22Rv1 (cell line): ENCODE data around the gene CRABP1.

ENCODE experiments used
- H3K27ac ChIP-seq: fragments of 450-650 bp; 2 replicates; pipeline ENCODE4 v1.5.1; 2017
- ZFX ChIP-seq: fragments of 450-650 bp; IDR thresholded peaks from 2 replicates; pipeline ENCODE4 v1.6.1; 2017; ENCODE audit warnings: antibody characterized with exemption, borderline replicate concordance
- TF ChIP-seq, protein P1 (sequence below): fragments of 450-650 bp; IDR thresholded peaks from 2 replicates; pipeline ENCODE4 v1.5.1; 2017; ENCODE audit warnings: mild to moderate bottlenecking

CRABP1 gene

DNA sequence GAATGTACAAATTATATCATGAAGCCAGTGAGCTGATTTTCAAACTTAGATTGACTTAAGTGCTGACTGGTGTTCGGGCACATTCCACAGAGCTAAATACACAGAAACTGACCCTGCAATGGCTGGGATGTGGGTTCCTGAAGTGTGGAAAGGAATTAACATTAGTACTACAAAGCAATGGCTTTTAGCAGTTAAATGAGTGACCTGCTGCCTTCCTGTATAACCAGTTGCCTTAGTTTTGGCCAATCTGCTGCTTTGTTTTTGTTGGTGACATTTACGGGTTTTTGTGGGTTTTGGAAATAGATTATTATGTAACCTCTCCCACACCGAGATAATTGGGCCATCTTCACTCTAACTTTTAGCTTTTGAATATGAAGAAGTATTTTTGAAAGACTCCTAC is 38.3 kb upstream of the CRABP1 start:
- TF ChIP-seq ZFX, result no peak
- TF ChIP-seq, protein P1, sequence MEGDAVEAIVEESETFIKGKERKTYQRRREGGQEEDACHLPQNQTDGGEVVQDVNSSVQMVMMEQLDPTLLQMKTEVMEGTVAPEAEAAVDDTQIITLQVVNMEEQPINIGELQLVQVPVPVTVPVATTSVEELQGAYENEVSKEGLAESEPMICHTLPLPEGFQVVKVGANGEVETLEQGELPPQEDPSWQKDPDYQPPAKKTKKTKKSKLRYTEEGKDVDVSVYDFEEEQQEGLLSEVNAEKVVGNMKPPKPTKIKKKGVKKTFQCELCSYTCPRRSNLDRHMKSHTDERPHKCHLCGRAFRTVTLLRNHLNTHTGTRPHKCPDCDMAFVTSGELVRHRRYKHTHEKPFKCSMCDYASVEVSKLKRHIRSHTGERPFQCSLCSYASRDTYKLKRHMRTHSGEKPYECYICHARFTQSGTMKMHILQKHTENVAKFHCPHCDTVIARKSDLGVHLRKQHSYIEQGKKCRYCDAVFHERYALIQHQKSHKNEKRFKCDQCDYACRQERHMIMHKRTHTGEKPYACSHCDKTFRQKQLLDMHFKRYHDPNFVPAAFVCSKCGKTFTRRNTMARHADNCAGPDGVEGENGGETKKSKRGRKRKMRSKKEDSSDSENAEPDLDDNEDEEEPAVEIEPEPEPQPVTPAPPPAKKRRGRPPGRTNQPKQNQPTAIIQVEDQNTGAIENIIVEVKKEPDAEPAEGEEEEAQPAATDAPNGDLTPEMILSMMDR, result no peak
- no peak overlapping the region for H3K27ac ChIP-seq

DNA sequence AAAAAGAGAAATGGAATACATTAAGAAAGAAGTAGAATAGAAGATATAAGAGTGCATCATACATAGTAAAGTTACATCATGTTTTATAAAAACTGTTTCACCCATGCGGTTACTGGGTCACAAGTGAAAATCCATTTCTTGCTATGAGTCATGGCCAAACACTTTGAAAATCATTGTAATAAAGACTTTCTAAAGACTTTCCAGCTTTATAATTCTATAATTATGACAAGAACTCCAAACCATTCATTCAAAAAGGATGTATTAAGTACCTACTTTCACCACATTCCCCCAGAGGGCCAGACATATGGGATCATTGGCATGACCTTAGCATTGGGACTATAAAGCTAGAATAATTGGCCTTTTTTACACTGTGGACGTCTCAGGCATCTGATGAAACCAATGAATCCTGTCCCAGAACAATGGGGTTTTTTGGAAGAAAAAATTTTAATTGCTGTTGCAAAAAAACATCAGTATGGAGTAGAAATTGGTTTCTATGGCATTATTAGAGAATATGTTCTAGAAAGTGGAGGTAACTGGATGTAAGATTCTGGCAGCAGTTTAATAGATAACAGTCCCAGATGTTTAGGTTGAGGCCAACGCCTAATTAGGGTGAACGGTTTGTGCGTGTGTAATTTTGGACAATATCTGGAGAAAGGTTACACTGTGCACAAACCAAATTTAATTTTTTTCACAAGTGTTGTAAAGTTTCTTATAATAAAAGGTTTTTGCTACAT is 37.4 kb upstream of the CRABP1 start:
- H3K27ac ChIP-seq, result no peak overlapping the region

DNA sequence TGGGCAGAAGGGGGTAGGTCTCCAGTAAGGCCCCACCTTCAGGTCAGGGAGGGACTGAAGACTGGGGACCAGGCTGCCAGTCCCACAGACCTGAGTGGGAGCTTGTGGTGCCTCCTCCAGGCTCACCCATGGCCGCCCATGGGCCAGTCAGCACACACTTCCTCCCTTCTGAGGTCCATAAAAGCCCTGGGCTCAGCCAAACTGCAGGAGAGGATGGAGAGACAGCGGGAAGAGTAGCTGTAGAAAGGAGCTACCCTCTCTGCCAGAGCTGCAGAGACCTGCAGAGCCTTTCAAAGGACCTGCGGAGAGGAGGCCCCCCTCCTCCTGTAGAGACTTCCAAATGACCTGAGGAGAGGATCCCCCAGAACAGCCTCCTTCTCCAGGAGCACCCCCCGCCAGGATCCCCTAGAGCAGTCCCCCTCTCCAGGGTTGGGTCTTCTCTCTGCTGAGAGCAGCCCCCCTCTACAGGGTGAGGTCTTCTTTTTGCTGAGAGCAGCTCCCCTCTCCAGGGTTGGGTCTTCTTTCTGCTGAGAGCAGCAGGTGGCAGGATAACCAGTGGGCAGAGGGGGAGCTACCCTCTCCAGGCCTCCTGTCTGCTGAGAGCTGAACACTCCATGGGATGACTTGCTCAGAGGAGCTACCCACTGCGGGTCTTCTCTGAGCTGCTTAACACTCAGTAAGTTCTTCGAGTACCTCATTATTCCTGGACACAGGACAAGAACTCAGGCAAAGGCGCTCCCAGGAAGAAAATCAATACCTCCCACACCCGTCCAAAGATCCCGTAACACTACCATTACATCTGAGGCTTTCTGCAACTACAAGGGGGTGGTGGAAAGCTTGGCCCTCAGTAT is 35.7 kb upstream of the CRABP1 start:
- TF ChIP-seq, protein P1, result no peak
- no peak for TF ChIP-seq ZFX
- no peak overlapping the region for H3K27ac ChIP-seq

More for the DNA sequence above, 37.4 kb upstream of the CRABP1 start:
- no peak for TF ChIP-seq ZFX
- TF ChIP-seq, protein P1, result no peak

GRCh38 chr15:78306176-78306774 is 33.9 kb upstream of the CRABP1 start:
- H3K27ac ChIP-seq, result no peak overlapping the region
- TF ChIP-seq ZFX, result no peak
- TF ChIP-seq, protein P1, result no peak

GRCh38 chr15:78307976-78308375 is 32.2 kb upstream of the CRABP1 start:
- TF ChIP-seq, protein P1, result no peak
- TF ChIP-seq ZFX, result no peak
- H3K27ac ChIP-seq, result no peak overlapping the region

GRCh38 chr15:78308422-78309032 is 31.6 kb upstream of the CRABP1 start:
- no peak overlapping the region for H3K27ac ChIP-seq
- TF ChIP-seq, protein P1, result peak; percentile 94
- no peak for TF ChIP-seq ZFX
